WERI-Rb-1 (cell line): ENCODE data around the gene COBL.

Source experiments
- DNase-seq: peaks from one replicate; pipeline ENCODE4 v3.0.0-alpha.2; 2020
- H3K27ac ChIP-seq: fragments of 250-450 bp; sonication (Bioruptor Pico); 2 replicates; pipeline ENCODE4 v1.5.1; 2020; ENCODE audit warnings: mild to moderate bottlenecking, moderate library complexity
- H3K27me3 ChIP-seq: fragments of 250-450 bp; sonication (Bioruptor Pico); 2 replicates; pipeline ENCODE4 v1.5.1; 2021; ENCODE audit warnings: mild to moderate bottlenecking, low read depth, moderate library complexity; ENCODE audit not compliant: insufficient read depth, severe bottlenecking
- H3K36me3 ChIP-seq: fragments of 250-450 bp; sonication (Bioruptor Pico); 2 replicates; pipeline ENCODE4 v1.5.1; 2020; ENCODE audit warnings: mild to moderate bottlenecking, moderate library complexity
- H3K4me3 ChIP-seq: 2 replicates; pipeline ENCODE4 v1.5.1; 2011; ENCODE audit warnings: low read depth, mild to moderate bottlenecking, control low read depth, low read length
- H3K9me3 ChIP-seq: fragments of 250-450 bp; sonication (Bioruptor Pico); 2 replicates; pipeline ENCODE4 v1.5.1; 2021; ENCODE audit warnings: mild to moderate bottlenecking, moderate library complexity; ENCODE audit not compliant: severe bottlenecking
- TF ChIP-seq, protein P1 (sequence below): IDR thresholded peaks from 2 replicates; pipeline ENCODE4 v1.5.1; 2011; ENCODE audit warnings: low read depth, mild to moderate bottlenecking, control low read depth, inconsistent platforms, low read length

Gene COBL

DNA sequence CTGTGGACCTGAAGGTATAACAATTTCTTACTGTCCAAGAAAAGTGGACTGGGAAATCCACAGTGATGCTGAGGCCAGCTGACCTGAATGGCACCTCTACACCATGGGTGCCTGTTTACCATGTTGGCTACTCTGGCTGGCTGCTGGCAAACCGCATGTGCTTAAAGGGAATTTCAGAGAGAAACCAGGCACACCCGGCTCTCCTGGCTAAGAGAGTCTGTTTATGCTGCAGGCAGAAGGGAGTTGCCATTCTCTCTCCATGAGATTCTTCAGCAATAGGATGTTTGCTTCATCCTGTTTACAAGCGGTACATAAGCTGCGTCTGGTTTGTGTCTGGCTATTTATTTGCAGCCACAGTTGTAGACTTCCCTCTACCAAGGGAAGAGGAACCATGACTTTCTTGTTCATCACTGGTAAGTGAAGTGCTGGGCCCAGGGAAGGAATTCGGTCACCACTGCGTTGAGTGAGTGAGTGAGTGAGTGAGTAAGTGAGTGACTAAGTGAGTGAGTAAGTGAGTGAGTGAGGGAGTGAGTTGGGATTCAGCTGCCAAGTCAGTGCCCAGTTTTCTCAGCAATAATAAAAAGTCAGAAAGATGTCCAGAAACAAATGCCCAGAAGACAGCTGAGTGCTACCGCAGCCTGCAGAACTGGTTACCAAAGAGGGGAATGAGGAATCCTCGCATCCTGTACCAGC lies 90.4 kb downstream of the COBL start:
- Histone ChIP-seq H3K9me3 (no peaks in the 10 kb centered on the region), H3K36me3 (no peaks in the 10 kb centered on the region; the same call in 1 of the 2 replicates), H3K4me3 (no peak overlapping the region), H3K27me3 (no peaks in the 10 kb centered on the region), H3K27ac (no peak overlapping the region)
- no peak for DNase-seq
- TF ChIP-seq, protein P1, sequence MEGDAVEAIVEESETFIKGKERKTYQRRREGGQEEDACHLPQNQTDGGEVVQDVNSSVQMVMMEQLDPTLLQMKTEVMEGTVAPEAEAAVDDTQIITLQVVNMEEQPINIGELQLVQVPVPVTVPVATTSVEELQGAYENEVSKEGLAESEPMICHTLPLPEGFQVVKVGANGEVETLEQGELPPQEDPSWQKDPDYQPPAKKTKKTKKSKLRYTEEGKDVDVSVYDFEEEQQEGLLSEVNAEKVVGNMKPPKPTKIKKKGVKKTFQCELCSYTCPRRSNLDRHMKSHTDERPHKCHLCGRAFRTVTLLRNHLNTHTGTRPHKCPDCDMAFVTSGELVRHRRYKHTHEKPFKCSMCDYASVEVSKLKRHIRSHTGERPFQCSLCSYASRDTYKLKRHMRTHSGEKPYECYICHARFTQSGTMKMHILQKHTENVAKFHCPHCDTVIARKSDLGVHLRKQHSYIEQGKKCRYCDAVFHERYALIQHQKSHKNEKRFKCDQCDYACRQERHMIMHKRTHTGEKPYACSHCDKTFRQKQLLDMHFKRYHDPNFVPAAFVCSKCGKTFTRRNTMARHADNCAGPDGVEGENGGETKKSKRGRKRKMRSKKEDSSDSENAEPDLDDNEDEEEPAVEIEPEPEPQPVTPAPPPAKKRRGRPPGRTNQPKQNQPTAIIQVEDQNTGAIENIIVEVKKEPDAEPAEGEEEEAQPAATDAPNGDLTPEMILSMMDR: no peak

DNA sequence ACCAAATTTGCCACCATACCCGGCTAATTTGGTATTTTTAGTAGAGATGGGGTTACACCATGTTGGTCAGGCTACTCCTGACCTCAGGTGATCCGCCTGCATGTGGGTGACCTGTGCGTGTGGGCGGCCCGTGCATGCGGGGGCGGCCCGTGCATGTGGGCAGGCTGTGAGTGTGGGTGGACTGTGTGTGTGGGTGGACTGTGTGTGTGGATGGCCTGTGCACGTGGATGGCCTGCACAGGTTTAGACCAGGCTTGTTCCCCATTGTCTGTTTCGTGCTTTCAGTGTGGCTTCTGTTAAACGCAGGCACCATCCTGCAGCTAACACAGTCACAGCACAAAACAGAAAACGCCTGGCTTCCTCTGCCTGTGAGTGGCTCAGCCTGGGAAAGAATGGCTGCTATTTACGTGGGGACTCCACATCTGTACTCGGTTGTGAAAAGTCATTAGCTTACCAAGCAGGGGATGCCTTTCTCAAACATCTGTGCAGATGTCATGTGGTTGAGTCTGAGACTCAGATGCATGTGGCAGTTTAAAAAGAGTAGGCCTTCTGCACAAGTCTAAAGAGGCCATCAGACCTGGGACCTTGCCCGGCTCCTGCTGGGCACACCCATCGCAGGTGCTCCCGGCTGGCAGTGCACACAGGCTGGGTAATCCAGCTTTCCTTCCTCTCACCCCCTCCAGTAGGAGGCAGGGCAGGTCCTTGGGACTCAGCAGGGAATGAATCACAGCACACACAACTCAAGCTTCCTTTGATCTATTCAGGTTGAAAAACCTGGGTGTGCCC lies 91.6 kb downstream of the COBL start:
- DNase-seq: no peak
- TF ChIP-seq, protein P1: peak; percentile 55
- H3K9me3 ChIP-seq: no peaks in the 10 kb centered on the region
- H3K4me3 ChIP-seq: no peak overlapping the region
- no peaks in the 10 kb centered on the region for H3K27me3 ChIP-seq
- no peak overlapping the region for H3K27ac ChIP-seq
- H3K36me3 ChIP-seq: no peaks in the 10 kb centered on the region; the same call in 1 of the 2 replicates

DNA sequence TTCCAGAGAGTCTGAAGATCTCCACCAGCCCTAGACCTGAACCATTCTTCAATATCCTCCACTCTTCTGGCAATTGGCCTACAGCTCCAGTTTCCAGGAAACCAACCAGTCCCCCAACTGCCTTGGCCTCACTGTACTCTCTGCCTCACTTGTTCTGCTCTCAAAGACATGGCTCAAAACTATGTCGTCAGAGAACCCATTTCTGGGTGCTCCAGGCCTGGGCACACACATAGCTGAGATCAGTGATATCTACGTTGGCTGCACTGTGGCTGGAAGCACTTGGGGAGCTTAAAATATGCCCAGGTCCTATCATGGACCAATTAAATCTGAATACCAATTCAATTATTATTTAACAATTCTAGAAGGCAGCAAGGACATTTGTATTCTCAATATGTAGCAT lies 93.1 kb downstream of the COBL start:
- TF ChIP-seq, protein P1: no peak
- H3K27ac ChIP-seq: no peak overlapping the region

DNA sequence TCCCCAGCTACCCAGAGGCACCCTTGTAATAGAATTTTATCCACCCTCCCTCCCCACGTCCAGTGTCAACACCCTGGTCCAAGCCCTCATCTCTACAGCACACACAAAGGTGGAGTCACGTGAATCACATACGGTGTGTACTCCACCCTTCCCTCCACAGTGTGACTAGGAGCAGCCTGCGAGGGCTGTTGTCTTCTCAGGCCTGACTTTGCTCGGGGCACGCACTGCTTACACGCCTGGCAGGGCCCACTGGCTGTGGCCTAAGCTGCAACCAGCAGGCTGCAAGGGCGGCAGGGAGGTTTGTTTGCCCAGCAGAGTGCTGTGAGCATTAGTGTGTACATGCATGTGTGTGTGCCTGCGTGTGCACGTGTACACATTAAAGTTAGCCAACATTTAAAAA lies 93.7 kb downstream of the COBL start:
- no peak overlapping the region for H3K27ac ChIP-seq
- H3K4me3 ChIP-seq: no peak overlapping the region
- TF ChIP-seq, protein P1: no peak
- no peak for DNase-seq
- no peaks in the 10 kb centered on the region for H3K9me3 ChIP-seq
- peaks cover 13% of the 10 kb centered on the region for H3K36me3 ChIP-seq
- H3K27me3 ChIP-seq: no peaks in the 10 kb centered on the region

More for the DNA sequence above, 93.1 kb downstream of the COBL start:
- no peaks in the 10 kb centered on the region for H3K9me3 ChIP-seq
- H3K36me3 ChIP-seq: peaks cover 7% of the 10 kb centered on the region
- H3K27me3 ChIP-seq: no peaks in the 10 kb centered on the region
- no peak for DNase-seq
- no peak overlapping the region for H3K4me3 ChIP-seq

DNA sequence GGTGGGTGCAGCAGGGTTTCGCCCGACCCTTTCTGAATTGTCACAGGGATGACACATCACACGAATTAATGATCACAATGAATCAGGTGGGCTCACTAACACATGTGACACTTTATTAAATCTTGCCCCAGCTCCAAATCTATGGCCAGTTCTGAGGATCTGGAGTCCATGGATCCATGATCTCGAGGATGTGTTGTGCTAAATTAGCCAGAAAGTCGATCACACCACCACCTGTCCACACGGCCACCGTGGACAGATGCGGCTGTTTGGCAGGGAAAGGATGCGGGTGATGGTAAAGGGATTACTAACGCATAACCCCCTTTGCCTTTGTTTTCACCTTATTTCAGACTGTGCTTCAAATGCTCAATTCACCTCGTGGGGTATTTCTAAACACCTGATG lies 96.4 kb downstream of the COBL start:
- no peaks in the 10 kb centered on the region for H3K27me3 ChIP-seq
- H3K36me3 ChIP-seq: peaks cover 35% of the 10 kb centered on the region
- H3K4me3 ChIP-seq: no peak overlapping the region
- no peaks in the 10 kb centered on the region for H3K9me3 ChIP-seq
- TF ChIP-seq, protein P1: no peak
- peak; percentile 38 for DNase-seq
- H3K27ac ChIP-seq: peak overlapping the region; percentile 80
